Right ventricle myocardium superior (tissue), 1 donor: ENCODE data around the gene SCAPER. TPM values are rescaled to one million over a fixed set of nuclear protein-coding genes. Genes with fewer than 3 reads are reported as not detected.
"Not testable (repeated sequence)": the region's sequence is repeated elsewhere in the genome, so short reads cannot be mapped to it uniquely, and the experiment has no call there.

ENCODE experiments used
- ATAC-seq: fragments of 200-7000 bp; cut with Tn5 transposase; one replicate; pipeline ENCODE4 v1.9.1; 2020; ENCODE audit warnings: mild to moderate bottlenecking; ENCODE audit not compliant: poor library complexity
- DNase-seq: peaks from one replicate; pipeline ENCODE4 v3.0.0-alpha.2; 2020
- intact Hi-C: fragments of 100-400 bp; cut with DNase I; formaldehyde crosslinking; loops from one replicate; pipeline ENCODE4 v1.11.2; 2022
- total RNA-seq: library from RNA; stranded (reverse); fragmentation: NEBNext Ultra II Directional; extraction: Animal tissue kit (Norgen Biotek cat#: 25700); gene quantifications from one replicate; pipeline ENCODE4 v1.2.1, GENCODE V29; 2021
- donor health status: DM: no; HTN: yes; CAD: no; lungs with severe emphysema.

The SCAPER gene
- total RNA-seq, 1 donor from 2014 or later, result 47.8 TPM

- ATAC-seq, result no peak
- intact Hi-C loops, result no loop called here
- no peak for DNase-seq
Observed at GRCh38 chr15:76470691-76471090, 434.4 kb downstream of the SCAPER start.

DNA sequence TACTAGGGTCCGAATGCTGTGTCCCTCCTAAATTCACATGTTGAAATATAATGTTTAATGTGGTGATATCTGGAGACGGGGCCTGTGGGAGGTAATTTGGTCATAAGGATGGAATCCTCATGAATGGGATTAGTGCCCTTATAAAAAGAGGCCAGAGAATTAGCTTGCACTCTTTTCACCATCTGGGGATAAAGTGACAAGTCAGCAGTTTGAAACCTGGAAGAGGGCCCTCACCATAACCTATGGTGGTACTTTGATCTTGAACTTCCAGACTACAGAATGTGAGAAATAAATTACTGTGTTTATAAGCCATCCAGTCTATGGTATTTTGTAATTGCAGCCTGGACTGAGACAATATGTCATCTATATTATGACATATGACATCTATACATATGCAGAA is 436.4 kb downstream of the SCAPER start:
- intact Hi-C loops, result no loop called here

GRCh38 chr15:76467136-76467535 is 438.0 kb downstream of the SCAPER start:
- intact Hi-C loops, result no loop called here
- no peak for DNase-seq
- no peak for ATAC-seq

More for the DNA sequence above, 436.4 kb downstream of the SCAPER start:
- DNase-seq, result no peak
- no peak for ATAC-seq

DNA sequence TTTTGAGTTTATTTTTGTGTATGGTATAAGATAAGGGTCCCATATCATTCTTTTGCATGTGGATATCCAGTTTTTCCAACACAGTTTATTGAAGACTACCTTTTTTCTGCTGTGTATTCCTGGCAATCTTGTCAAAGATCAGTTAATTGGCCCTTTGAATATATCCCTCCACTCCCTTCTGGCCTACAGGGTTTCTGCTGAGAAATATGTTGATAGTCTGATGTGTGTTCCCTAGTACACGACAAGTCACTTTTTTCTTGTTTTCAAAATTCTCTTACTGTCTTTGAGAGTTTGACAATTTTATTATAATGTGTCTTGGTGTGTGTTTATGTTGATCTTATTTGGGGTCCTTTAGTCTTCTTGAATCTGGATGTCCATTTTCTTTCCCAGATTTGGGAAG is 439.4 kb downstream of the SCAPER start:
- ATAC-seq (no peak), DNase-seq (no peak)
- intact Hi-C loops, result no loop called here

DNA sequence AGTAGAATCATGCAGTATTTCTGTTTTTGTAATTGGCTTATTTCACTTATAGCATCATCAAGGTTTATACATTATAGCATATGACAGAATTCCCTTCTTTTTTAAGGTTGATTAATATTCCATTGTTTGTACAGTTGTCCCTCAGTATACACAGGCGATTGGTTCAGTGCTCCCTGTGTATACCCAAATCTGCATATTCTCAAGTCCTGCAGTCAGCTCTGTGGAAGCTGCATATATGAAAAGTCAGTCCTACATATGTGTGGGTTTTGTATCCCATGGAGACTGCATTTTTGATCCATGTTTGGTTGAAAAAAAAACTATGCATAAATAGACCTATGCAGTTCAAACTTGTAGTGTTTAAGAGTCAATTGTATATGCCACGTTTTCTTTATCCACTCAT is 440.9 kb downstream of the SCAPER start:
- DNase-seq, result no peak
- ATAC-seq, result no peak
- intact Hi-C loops, result no loop called here

DNA sequence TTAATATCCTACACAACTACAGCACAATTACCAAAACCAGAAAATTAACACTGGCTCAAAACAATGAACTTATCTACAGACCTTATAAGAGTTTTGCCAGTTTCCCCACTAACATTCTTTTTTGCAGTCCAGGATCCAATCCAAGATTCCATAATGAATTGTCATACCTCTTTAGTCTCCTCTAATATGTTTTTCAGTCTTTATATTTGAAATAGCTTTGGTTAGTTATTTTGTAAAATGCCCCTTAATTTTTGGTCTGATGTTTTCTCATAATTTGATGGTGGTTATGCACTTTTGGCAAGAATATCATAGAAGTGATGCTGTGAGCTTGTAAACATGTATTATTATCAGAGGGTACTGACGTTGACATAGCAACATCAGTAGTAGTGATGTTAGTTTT is 444.3 kb downstream of the SCAPER start:
- ATAC-seq, result no peak
- DNase-seq, result no peak
- intact Hi-C loops, result no loop called here

DNA sequence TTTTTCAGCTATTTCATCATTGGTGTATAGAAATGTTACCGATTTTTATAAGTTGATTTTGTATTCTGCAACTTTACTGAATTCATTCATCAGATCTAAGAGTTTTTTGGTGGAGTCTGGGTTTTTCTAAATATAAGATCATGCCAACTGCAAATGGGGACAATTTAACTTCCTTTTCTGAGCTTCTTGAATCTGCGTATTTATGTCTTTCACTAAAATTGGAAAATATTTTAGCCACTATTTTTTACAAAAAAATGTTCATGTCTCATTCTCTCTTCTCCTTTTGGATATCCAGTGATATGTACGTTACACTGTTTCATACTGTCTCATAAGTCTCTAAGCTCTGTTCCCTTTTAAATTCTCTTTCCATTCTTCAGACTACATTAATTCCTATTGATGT is 444.8 kb downstream of the SCAPER start:
- no peak for ATAC-seq
- no peak for DNase-seq
- intact Hi-C loops, result no loop called here

- DNase-seq (no peak), ATAC-seq (no peak)
- intact Hi-C loops, result no loop called here
Observed at GRCh38 chr15:76451540-76451939, 453.6 kb downstream of the SCAPER start.

GRCh38 chr15:76449455-76449854 is 455.7 kb downstream of the SCAPER start:
- no peak for ATAC-seq
- DNase-seq, result no peak
- intact Hi-C loops, result no loop called here

- DNase-seq (no peak), ATAC-seq (no peak)
- intact Hi-C loops, result no loop called here
Observed at GRCh38 chr15:76448755-76449154, 456.4 kb downstream of the SCAPER start.

DNA sequence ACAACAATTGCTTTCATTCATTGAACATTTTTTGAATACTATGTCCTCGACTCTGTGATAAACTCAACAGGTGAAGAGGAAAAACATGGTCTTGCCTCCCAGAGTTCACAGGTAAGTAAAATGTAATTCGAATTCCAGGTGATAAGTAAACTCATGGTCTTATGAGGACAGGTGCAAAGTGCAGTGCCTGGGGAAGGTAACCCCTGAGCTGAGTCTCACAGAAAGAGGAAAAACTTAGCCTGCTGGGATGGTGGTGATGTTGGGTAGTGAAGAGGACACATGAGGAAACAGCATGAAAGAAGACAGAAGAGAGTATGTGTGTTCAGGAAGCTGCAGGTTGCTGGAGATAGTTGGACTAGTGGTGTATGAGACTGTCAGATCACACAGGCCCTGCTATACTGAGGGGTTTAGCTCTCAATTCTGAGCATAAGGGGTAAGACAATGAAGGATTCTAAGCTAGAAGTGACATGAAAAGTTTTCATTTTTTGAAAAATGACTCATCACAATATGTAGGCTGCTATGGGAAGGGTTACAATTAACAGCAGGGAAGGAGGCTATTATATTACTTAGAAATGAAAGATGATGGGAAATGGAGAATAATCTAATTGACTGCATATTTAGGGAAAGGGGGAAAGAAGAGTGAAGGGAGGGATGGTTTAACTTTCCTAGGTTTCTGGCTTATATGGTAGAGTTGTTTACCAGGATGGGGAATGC is 457.3 kb downstream of the SCAPER start:
- DNase-seq (no peak), ATAC-seq (no peak)
- intact Hi-C loops, result no loop called here

DNA sequence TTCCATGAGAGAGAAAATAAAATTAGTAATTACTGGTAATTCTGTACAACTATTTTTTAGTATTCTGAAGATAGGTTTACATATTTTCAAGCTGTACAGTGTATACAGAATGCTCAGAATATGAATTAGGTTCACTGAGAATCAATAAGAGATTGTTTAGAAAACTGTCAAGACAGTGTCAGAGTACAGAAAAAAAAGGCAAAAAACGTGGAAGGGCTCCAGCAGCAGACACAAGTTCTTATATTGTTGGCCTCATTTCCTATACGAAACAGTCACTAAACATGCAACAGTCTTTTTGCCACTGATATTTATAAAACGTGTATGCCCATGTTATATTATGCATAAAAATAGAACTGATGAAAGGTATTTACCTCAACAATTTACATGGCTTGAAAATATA is 464.7 kb downstream of the SCAPER start:
- DNase-seq (no peak), ATAC-seq (no peak)

DNA sequence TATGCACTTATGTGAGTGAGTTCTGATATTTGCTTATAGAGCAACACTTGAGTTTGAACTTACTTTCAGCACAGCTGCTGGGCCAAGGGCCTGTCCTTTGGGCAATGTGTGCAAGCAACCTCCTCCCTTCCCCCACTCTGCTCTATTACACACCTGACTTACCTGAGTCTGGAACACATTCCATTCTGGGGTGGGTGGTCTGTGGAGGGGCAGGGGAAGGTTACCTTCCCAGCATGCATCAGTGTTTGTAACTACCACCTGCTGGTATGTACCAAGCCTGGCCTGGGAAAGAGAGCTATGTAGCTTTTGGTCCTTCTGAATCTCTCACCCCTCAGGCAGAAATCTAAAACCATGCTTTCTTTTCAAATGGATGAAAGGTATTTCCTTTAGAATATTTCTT is 465.6 kb downstream of the SCAPER start:
- ATAC-seq, result no peak
- intact Hi-C loops, result no loop called here
- DNase-seq, result no peak

More for the DNA sequence above, 464.7 kb downstream of the SCAPER start:
- intact Hi-C loops, result no loop called here

GRCh38 chr15:76433798-76434400 is 471.2 kb downstream of the SCAPER start:
- ATAC-seq (no peak), DNase-seq (no peak)
- intact Hi-C loops, result no loop called here

DNA sequence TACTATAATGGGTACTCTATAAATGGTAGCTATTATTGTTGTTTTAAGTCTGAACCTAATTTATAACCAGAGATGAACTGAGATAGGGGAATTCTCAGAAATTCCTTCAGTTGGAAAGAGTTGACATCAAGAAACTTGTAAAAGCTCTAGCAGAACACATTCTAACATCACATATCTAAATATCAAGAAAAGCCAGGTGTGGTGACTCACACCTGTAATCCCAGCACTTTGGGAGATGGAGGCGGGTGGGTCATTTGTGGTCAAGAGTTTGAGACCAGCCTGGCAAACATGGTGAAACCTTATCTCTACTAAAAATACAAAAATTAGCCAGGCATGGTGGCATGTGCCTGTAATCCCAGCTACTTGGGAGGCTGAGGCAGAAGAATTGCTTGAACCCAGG is 472.1 kb downstream of the SCAPER start:
- DNase-seq, ATAC-seq, intact Hi-C loops: not testable (repeated sequence)

- no peak for DNase-seq
- ATAC-seq, result no peak
- intact Hi-C loops, result no loop called here
Observed at GRCh38 chr15:76432604-76433003, 472.5 kb downstream of the SCAPER start.

DNA sequence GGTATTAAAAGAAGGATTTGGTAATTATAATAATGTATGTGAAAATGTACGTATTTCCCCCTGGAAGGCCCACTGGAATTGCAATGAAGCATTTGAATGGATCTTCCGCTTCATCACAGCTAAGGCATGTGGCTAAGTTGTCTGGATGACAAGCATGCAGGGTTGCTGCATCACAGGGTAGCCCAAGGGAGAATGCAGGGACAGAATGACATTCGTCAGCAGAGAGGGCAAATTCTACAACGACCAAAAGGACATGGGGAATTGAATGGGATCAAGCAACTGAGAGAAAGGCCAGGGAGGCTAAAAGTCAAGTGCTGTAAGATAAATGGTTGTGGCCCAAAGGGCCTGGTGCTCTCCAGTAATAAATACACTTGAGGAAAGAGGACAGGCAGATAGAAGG is 473.2 kb downstream of the SCAPER start:
- DNase-seq (no peak), ATAC-seq (peak; percentile 43)
- intact Hi-C loops, result no loop called here

DNA sequence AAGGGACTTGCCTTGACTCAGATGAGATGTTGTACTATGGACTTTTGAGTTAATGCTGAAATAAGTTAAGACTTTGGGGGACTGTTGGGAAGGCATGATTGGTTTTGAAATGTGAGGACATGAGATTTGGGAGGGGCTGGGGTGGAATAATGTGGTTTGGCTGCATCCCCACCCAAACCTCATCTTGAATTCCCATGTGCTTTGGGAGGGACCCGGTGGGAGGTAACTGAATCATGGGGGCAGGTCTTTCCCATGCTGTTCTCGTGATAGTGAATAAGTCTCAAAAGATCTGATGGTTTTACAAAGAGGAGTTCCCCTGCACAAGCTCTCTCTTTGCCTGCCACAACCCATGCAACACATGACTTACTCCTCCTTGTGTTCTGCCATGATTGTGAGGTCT is 474.4 kb downstream of the SCAPER start:
- not testable (repeated sequence) for DNase-seq

GRCh38 chr15:76429661-76430060 is 475.5 kb downstream of the SCAPER start:
- intact Hi-C loops, result no loop called here
- DNase-seq, result no peak
- no peak for ATAC-seq

More for the DNA sequence above, 474.4 kb downstream of the SCAPER start:
- intact Hi-C loops, ATAC-seq: not testable (repeated sequence)

DNA sequence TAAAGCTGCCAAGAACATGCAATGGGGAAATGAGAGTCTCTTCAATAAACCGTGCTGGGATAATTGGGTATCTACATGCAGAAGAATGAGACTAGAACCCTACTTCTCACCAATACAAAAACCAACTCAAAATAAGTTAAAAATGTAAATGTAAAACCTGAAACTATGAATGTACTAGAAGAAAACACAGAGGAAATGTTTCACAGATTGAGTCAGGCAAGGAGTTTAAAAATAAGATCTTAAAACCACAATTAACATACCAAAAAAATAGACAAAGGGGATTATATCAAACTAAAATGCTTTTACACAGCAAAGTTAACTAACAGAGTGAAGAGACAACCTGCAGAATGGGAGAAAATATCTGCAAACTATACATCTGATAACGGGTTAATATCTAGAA is 478.2 kb downstream of the SCAPER start:
- DNase-seq (no peak), ATAC-seq (no peak)
- intact Hi-C loops, result no loop called here
